ENCODE measurements around the gene CLEC20A. TPM values are rescaled to one million over a fixed set of nuclear protein-coding genes. Genes with fewer than 3 reads are reported as not detected.

CLEC20A gene
- total RNA-seq, 1 experiment from 2014 or later = not detected

DNA sequence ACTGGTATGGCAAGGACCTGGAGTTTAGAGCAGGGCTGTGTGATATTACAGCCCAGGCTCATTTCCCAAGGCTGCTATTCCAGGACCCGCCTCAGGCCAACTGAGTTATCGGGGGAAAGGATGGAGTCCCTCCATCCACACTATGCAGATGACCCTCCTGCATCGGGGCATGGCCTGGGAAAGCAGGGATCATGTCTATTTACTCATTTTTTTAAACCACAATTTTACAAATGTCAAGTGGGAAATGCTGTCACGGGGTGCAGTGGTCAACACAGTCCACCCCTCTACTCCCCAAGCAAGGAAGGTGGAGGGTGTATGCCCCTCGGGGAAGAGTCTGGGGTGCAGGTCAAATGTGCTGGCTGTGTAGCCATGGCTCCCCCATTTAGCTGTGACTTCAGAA is 6.1 kb upstream of the CLEC20A start:
- H3K9me3 ChIP-seq (ENCODE audit: insufficient read depth, low read depth) = no peaks in the 10 kb centered on the region
- no peaks in the 10 kb centered on the region for H3K36me3 ChIP-seq (ENCODE audit: low read depth)
- POLR2A ChIA-PET (ENCODE audit: unreplicated experiment) = no interaction called here
- H3F3A ChIP-seq (ENCODE audit: insufficient read depth, low read depth) = peaks cover 3% of the 10 kb centered on the region; the same call in 1 of the 2 replicates
- intact Hi-C loops (cut with micrococcal nuclease; ENCODE audit: unreplicated experiment) = loop anchor here (10.0 kb wide), 1 partner anchor 558 kb away; no protein-coding TSS in a partner anchor
- no TSS peak for BruUV-seq (replicated peaks)
- no peak overlapping the region for H2AFZ ChIP-seq
- H3K4me1 ChIP-seq (replicated peaks; ENCODE audit: insufficient read depth) = no peaks in the 10 kb centered on the region
- H3K4me2 ChIP-seq = no peak overlapping the region
- no peaks in the 10 kb centered on the region; the same call in 1 of the 2 replicates for H3K9me2 ChIP-seq (ENCODE audit: insufficient read depth)
- no peak overlapping the region for H3K4me3 ChIP-seq
- H3K27ac ChIP-seq = no peak overlapping the region
- H4K20me1 ChIP-seq (ENCODE audit: insufficient read depth) = no peaks in the 10 kb centered on the region
- TF ChIP-seq, protein P1, sequence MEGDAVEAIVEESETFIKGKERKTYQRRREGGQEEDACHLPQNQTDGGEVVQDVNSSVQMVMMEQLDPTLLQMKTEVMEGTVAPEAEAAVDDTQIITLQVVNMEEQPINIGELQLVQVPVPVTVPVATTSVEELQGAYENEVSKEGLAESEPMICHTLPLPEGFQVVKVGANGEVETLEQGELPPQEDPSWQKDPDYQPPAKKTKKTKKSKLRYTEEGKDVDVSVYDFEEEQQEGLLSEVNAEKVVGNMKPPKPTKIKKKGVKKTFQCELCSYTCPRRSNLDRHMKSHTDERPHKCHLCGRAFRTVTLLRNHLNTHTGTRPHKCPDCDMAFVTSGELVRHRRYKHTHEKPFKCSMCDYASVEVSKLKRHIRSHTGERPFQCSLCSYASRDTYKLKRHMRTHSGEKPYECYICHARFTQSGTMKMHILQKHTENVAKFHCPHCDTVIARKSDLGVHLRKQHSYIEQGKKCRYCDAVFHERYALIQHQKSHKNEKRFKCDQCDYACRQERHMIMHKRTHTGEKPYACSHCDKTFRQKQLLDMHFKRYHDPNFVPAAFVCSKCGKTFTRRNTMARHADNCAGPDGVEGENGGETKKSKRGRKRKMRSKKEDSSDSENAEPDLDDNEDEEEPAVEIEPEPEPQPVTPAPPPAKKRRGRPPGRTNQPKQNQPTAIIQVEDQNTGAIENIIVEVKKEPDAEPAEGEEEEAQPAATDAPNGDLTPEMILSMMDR (conservative IDR thresholded peaks at IDR 0.05) = no peak
- TF ChIP-seq EZH2 (IDR thresholded peaks at IDR 0.05; ENCODE audit: low read depth) = no peak
- H3K79me2 ChIP-seq (ENCODE audit: low read depth) = no peaks in the 10 kb centered on the region
- DNase-seq = no peak
- CTCF ChIA-PET = no interaction called here
- no peaks in the 10 kb centered on the region for H3K27me3 ChIP-seq (ENCODE audit: insufficient read depth, low read depth)

DNA sequence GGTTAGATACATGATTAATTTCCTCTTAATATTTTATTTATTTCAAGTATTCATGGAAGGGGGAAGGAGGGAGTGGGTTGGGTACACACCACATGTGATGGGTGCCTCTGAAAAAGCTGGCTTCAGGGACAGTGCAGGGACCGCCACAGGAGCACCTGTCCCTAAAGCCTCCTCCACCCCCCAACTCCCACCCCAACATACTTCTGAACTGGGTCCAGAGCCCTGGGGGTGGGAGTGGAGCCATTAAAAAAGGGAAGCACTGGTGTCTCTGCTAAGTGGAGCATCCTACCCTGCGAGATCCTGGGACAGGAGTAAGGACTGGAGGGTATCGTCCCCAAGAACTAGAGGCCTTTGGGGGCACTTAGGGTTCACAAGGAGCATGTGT is 5.6 kb upstream of the CLEC20A start:
- H3K9me2 ChIP-seq (ENCODE audit: insufficient read depth) = no peaks in the 10 kb centered on the region
- no peaks in the 10 kb centered on the region for H3K4me1 ChIP-seq (replicated peaks; ENCODE audit: insufficient read depth)
- TF ChIP-seq, protein P1 (conservative IDR thresholded peaks at IDR 0.05) = no peak
- no peak for TF ChIP-seq EZH2 (IDR thresholded peaks at IDR 0.05; ENCODE audit: low read depth)
- H3K27ac ChIP-seq = no peak overlapping the region
- H3K36me3 ChIP-seq (ENCODE audit: low read depth) = no peaks in the 10 kb centered on the region
- H3F3A ChIP-seq (ENCODE audit: insufficient read depth, low read depth) = peaks cover 3% of the 10 kb centered on the region; the same call in 1 of the 2 replicates
- no peaks in the 10 kb centered on the region for H3K27me3 ChIP-seq (ENCODE audit: insufficient read depth, low read depth)
- no peaks in the 10 kb centered on the region for H4K20me1 ChIP-seq (ENCODE audit: insufficient read depth)
- no peak overlapping the region for H3K4me3 ChIP-seq
- H3K4me2 ChIP-seq = no peak overlapping the region
- no peaks in the 10 kb centered on the region for H3K9me3 ChIP-seq (ENCODE audit: insufficient read depth, low read depth)
- ChIA-PET CTCF (interaction anchor here (0.6 to 1.4 kb wide), 2 partner anchors 191 to 194 kb away, joined by 3 to 9 read pairs; no protein-coding TSS in a partner anchor), POLR2A (ENCODE audit: unreplicated experiment) (no interaction called here)
- BruUV-seq (replicated peaks) = no TSS peak
- H2AFZ ChIP-seq = no peak overlapping the region
- intact Hi-C loops (cut with micrococcal nuclease; ENCODE audit: unreplicated experiment) = loop anchor here (10.0 kb wide), 1 partner anchor 558 kb away; no protein-coding TSS in a partner anchor
- DNase-seq = no peak
- H3K79me2 ChIP-seq (ENCODE audit: low read depth) = no peaks in the 10 kb centered on the region

DNA sequence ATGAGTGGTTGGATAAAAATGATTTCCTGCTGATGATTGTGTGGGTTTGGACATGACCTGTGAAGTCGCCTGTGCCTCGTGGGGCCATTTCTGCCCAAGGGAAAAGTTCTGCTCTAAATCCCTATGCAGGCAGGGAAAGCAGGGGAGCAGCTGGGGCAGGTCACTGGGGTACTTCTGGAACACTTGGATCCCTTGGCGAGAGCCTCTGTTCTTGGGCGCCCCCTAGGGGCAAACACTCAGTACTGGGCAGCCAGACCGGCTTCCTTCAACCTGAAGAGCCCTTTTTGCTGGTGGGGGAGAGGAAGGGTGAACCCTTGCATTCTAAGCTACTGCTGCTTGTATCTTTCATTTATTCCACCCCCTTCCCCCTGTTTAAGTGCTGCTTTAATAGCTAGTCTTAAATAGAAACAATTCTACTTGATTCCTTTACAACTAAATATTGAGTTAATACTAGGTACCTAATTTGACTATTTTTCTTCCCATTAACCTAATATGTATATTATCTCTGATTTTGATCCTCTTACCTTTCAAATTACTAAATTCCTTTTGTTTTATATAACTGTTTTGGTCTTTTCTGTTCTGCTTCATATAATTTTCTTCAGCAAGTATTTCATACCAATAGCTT is 5.1 kb upstream of the CLEC20A start:
- Histone ChIP-seq H2AFZ (no peak overlapping the region), H3K9me2 (ENCODE audit: insufficient read depth) (no peaks in the 10 kb centered on the region), H3K9me3 (ENCODE audit: insufficient read depth, low read depth) (no peaks in the 10 kb centered on the region), H3F3A (ENCODE audit: insufficient read depth, low read depth) (peaks cover 3% of the 10 kb centered on the region; the same call in 1 of the 2 replicates), H3K79me2 (ENCODE audit: low read depth) (no peaks in the 10 kb centered on the region), H3K4me1 (replicated peaks; ENCODE audit: insufficient read depth) (no peaks in the 10 kb centered on the region), H3K4me3 (no peak overlapping the region), H3K27me3 (ENCODE audit: insufficient read depth, low read depth) (no peaks in the 10 kb centered on the region), H3K27ac (no peak overlapping the region), H3K4me2 (no peak overlapping the region), H3K36me3 (ENCODE audit: low read depth) (no peaks in the 10 kb centered on the region), H4K20me1 (ENCODE audit: insufficient read depth) (no peaks in the 10 kb centered on the region)
- intact Hi-C loops (cut with micrococcal nuclease; ENCODE audit: unreplicated experiment) = loop anchor here (10.0 kb wide), 1 partner anchor 557 kb away; no protein-coding TSS in a partner anchor
- POLR2A ChIA-PET (ENCODE audit: unreplicated experiment) = no interaction called here
- no peak for TF ChIP-seq EZH2 (IDR thresholded peaks at IDR 0.05; ENCODE audit: low read depth)
- TF ChIP-seq, protein P1 (conservative IDR thresholded peaks at IDR 0.05) = peak; percentile 89
- CTCF ChIA-PET = interaction anchor here (0.6 to 1.4 kb wide), 2 partner anchors 190 to 194 kb away, joined by 3 to 9 read pairs; no protein-coding TSS in a partner anchor
- peak; percentile 46 to 53 for DNase-seq
- no TSS peak for BruUV-seq (replicated peaks)
